ENCODE data around the gene OSCP1. TPM values are rescaled to one million over a fixed set of nuclear protein-coding genes. Genes with fewer than 3 reads are reported as not detected.

The OSCP1 gene
- total RNA-seq, 8 experiments from 2014 or later = 7.5 to 31.1 (median 24.6) TPM

GRCh38 chr1:36469163-36469562 is 18.9 kb upstream of the OSCP1 start:
- ATAC-seq (replicated peaks in 6 of 8) = no peak
- in situ Hi-C loops (cut with MboI; ENCODE audit: low pct_unique_long_range_greater_than_20kb in 2 of 9, low sequenced_read_pairs in 9 of 9, unreplicated experiment in 9 of 9) = no loop called here
- 13 to 100% (median 67%) methylated on average over 1 to 2 of the region's 2 CpGs; no CpG with 5 or more reads in 1 of the 10 experiments for whole genome bisulfite sequencing, 10 experiments
- Histone ChIP-seq H3K27ac (no peak overlapping the region), H3K4me1 (replicated peaks in 1 of 2) (peaks cover 20% of the 10 kb centered on the region in 2 donors), H3K4me3 (no peak overlapping the region)

- in situ Hi-C loops (cut with MboI; ENCODE audit: low pct_unique_long_range_greater_than_20kb in 2 of 9, low sequenced_read_pairs in 9 of 9, unreplicated experiment in 9 of 9) = no loop called here
- Histone ChIP-seq H3K27ac (no peak overlapping the region), H3K4me3 (no peak overlapping the region), H3K4me1 (replicated peaks in 1 of 2) (peaks cover 25 to 26% of the 10 kb centered on the region in 2 donors)
- no peak for ATAC-seq (replicated peaks in 6 of 8)
- 80 to 100% (median 91%) methylated on average over 1 to 8 of the region's 10 CpGs; no CpG with 5 or more reads in 3 of the 10 experiments for WGBS, 10 experiments
Measured at GRCh38 chr1:36467700-36468455, 17.6 kb upstream of the OSCP1 start.

DNA sequence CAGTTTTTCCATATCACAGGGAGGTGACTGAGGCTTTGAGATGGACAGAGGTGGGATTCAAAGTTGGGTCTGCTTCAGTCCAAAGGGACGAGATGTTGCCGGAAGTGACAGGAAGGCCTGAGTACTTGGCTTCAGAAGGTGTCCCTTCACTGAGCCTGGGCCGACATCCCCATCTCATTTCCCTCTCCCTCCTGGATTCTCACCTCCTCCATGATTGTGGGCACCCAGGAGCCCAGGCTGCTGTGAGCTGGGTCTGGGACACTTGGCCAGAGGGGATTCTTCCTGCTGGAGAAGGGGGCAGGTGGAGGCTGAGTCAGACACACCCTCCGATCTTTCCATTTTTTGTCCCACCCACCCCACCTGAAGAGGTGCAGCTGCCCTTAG is 16.8 kb upstream of the OSCP1 start:
- in situ Hi-C loops (cut with MboI; ENCODE audit: low pct_unique_long_range_greater_than_20kb in 2 of 9, low sequenced_read_pairs in 9 of 9, unreplicated experiment in 9 of 9) = no loop called here
- Histone ChIP-seq H3K4me1 (replicated peaks in 1 of 2) (peaks cover 20 to 22% of the 10 kb centered on the region in 2 donors), H3K27ac (no peak overlapping the region), H3K4me3 (no peak overlapping the region)
- no peak for ATAC-seq (replicated peaks in 6 of 8)
- 96 to 100% (median 100%) methylated on average over 1 to 4 of the region's 4 CpGs; no CpG with 5 or more reads in 4 of the 10 experiments for WGBS, 10 experiments

- no peak overlapping the region for H3K27ac ChIP-seq
- in situ Hi-C loops (cut with MboI; ENCODE audit: low pct_unique_long_range_greater_than_20kb in 2 of 9, low sequenced_read_pairs in 9 of 9, unreplicated experiment in 9 of 9) = no loop called here
- H3K4me3 ChIP-seq = no peak overlapping the region
- WGBS, 10 experiments = 50 to 100% (median 87%) methylated on average over 1 to 4 of the region's 12 CpGs; no CpG with 5 or more reads in 3 of the 10 experiments
- ATAC-seq (replicated peaks in 6 of 8) = no peak
- peaks cover 15 to 17% of the 10 kb centered on the region in 2 donors for H3K4me1 ChIP-seq (replicated peaks in 1 of 2)
Measured at GRCh38 chr1:36466370-36467026, 16.2 kb upstream of the OSCP1 start.

- H3K4me1 ChIP-seq (replicated peaks in 1 of 2) = peaks cover 13% of the 10 kb centered on the region in 2 donors
- peak in 2 of 8 experiments; percentile 38 to 53 for ATAC-seq (replicated peaks in 6 of 8)
- 0 to 76% (median 47%) methylated on average over 1 to 3 of the region's 4 CpGs; no CpG with 5 or more reads in 2 of the 10 experiments for WGBS, 10 experiments
- in situ Hi-C loops (cut with MboI; ENCODE audit: low pct_unique_long_range_greater_than_20kb in 2 of 9, low sequenced_read_pairs in 9 of 9, unreplicated experiment in 9 of 9) = no loop called here
- no peak overlapping the region for H3K27ac ChIP-seq
- no peak overlapping the region for H3K4me3 ChIP-seq
Measured at GRCh38 chr1:36465731-36466369, 15.6 kb upstream of the OSCP1 start.

- Histone ChIP-seq H3K4me3 (peak overlapping the region; percentile 83 to 99 (median 96)), H3K27ac (peak overlapping the region; percentile 89 to 93), H3K4me1 (replicated peaks in 1 of 2) (peaks cover 13% of the 10 kb centered on the region in 2 donors)
- in situ Hi-C loops (cut with MboI; ENCODE audit: low pct_unique_long_range_greater_than_20kb in 2 of 9, low sequenced_read_pairs in 9 of 9, unreplicated experiment in 9 of 9) = no loop called here
- peak; percentile 45 to 76 (median 72) for ATAC-seq (replicated peaks in 6 of 8)
- 17 to 89% (median 47%) methylated on average over 2 to 9 of the region's 13 CpGs for WGBS, 10 experiments
Measured at GRCh38 chr1:36464605-36465393, 14.5 kb upstream of the OSCP1 start.

DNA sequence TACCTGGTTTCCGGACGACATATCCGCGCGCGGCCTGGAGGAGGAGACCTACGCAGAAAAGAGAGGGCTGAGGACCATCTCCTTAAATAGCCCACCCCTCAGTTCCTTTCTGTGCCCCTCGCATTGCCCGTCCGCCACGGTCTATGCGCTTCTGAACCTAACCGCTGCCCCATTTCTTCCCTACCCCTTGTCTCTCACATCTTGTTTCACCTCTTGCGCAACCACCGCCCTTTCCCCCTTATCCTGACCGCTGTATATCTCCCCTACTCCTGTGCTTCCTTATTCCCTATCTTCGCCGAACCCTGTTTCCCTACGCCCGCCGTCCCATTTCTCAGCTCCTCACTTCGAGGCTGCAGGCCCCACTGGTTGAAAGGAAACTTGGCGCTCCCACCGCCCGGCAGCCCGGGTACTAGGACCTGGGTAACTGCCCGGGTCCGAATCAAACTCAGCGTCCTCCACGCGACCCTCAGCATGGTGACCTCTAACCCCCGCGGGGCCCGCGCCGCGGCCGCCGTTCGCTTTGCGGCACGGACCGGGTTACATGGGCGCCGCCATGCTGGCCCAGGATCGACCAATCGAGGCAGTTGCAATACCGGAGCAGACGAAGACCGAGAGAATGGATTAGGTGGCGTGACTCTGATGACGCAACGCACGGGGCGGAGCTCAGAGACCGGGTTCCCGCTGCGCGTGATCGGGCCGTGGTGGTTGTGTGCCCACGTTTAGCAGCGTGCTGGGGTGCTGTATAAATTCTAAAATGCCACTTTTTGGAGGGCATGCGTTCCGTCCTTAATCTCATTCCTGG is 13.8 kb upstream of the OSCP1 start, which contains the start of gene MRPS15:
TSS of gene MRPS15 (minus strand) at position 582 of the 802 bp plus-strand sequence. CDS start at position 473, 109 bp downstream.
- WGBS, 10 experiments = 0 to 11% (median 0%) methylated on average over 3 to 47 of the region's 65 CpGs; no CpG with 5 or more reads in 1 of the 10 experiments
- Histone ChIP-seq H3K27ac (peak within 1 kb of the TSS; percentile 89 to 93), H3K4me1 (replicated peaks in 1 of 2) (peaks cover 13% of the 10 kb centered on the region in 2 donors), H3K4me3 (peak within 1 kb of the TSS; percentile 83 to 99 (median 96))
- peak; percentile 83 to 96 (median 90) for ATAC-seq (replicated peaks in 6 of 8)
- in situ Hi-C loops (cut with MboI; ENCODE audit: low pct_unique_long_range_greater_than_20kb in 2 of 9, low sequenced_read_pairs in 9 of 9, unreplicated experiment in 9 of 9) = no loop called here

DNA sequence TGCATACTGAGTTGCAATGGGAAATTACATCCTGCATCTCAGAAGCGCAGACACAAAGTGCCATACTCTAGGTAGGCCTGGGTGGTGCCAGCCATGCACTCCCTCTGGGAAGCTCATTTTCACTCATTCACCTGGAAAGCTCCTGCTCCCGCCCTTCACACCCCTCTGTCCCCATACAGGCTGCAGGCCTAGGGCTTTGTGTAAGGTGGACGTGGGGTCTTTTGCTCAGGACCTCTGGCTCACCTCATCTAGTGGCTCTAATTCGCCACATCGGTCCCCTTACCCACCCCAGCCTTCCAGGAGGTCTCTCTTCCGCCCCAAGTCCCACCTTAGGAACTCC is 13.2 kb upstream of the OSCP1 start:
- Histone ChIP-seq H3K4me1 (replicated peaks in 1 of 2) (peaks cover 13% of the 10 kb centered on the region in 2 donors), H3K4me3 (peak overlapping the region; percentile 83 to 99 (median 96)), H3K27ac (peak overlapping the region; percentile 89 to 93)
- 0 to 100% (median 8%) methylated on average over 1 to 4 of the region's 6 CpGs; no CpG with 5 or more reads in 4 of the 10 experiments for WGBS, 10 experiments
- in situ Hi-C loops (cut with MboI; ENCODE audit: low pct_unique_long_range_greater_than_20kb in 2 of 9, low sequenced_read_pairs in 9 of 9, unreplicated experiment in 9 of 9) = no loop called here
- ATAC-seq (replicated peaks in 6 of 8) = no peak

- in situ Hi-C loops (cut with MboI; ENCODE audit: low pct_unique_long_range_greater_than_20kb in 2 of 9, low sequenced_read_pairs in 9 of 9, unreplicated experiment in 9 of 9) = no loop called here
- Histone ChIP-seq H3K27ac (no peak overlapping the region), H3K4me3 (no peak overlapping the region), H3K4me1 (replicated peaks in 1 of 2) (peaks cover 5 to 6% of the 10 kb centered on the region in 2 donors)
- 80 to 95% (median 86%) methylated on average over 1 to 3 of the region's 3 CpGs; no CpG with 5 or more reads in 3 of the 10 experiments for WGBS, 10 experiments
- peak in 1 of 8 experiments; percentile 63 for ATAC-seq (replicated peaks in 6 of 8)
Measured at GRCh38 chr1:36458910-36459309, 8.7 kb upstream of the OSCP1 start.

DNA sequence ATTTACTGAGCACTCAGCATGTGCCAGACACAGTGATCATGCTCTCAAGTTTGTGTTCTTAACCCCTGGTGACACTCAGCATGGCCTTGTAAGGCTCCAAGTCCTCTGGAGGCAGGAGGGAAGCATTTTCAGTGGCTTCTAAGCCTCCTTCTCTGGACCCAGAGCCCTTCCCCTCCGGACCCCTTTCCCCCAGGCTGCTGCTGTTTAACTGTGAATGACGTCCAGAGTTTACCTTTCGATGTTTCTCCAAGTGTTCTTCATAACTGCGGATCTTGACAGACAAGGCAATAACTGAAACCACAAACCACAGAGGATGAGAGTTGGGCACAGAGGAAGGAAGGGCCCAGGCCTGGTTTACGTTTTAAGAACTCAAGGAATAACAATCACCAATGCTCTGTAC is 7.4 kb upstream of the OSCP1 start:
- H3K27ac ChIP-seq = no peak overlapping the region
- in situ Hi-C loops (cut with MboI; ENCODE audit: low pct_unique_long_range_greater_than_20kb in 2 of 9, low sequenced_read_pairs in 9 of 9, unreplicated experiment in 9 of 9) = no loop called here

GRCh38 chr1:36456391-36456928 is 6.2 kb upstream of the OSCP1 start:
- Histone ChIP-seq H3K4me3 (no peak overlapping the region), H3K4me1 (replicated peaks in 1 of 2) (no peaks in the 10 kb centered on the region), H3K27ac (no peak overlapping the region)
- ATAC-seq (replicated peaks in 6 of 8) = no peak
- in situ Hi-C loops (cut with MboI; ENCODE audit: low pct_unique_long_range_greater_than_20kb in 2 of 9, low sequenced_read_pairs in 9 of 9, unreplicated experiment in 9 of 9) = no loop called here

More for the DNA sequence above, 7.4 kb upstream of the OSCP1 start:
- Histone ChIP-seq H3K4me3 (no peak overlapping the region), H3K4me1 (replicated peaks in 1 of 2) (no peaks in the 10 kb centered on the region)
- no peak for ATAC-seq (replicated peaks in 6 of 8)
- WGBS, 10 experiments = 50 to 100% (median 84%) methylated on average over 1 to 5 of the region's 5 CpGs; no CpG with 5 or more reads in 3 of the 10 experiments

DNA sequence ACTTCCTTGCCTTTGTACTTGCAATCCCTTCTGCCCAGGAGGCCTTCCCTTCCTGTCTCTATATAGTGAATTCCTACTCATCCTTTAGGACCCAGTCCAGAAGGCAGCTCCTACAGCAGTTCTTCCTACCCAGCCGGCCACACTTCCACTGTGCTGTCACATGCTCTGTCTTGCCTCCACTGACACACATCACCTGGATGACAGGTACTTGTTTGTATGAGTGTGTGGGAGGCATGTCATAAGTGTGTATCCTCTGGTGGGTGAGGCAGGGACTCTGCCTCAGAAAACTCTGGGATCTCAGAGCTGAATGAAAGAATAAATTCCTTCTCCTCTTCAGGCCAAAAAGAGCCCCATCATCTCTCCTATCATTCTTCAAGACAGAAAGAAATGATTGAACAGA is 5.1 kb upstream of the OSCP1 start:
- in situ Hi-C loops (cut with MboI; ENCODE audit: low pct_unique_long_range_greater_than_20kb in 2 of 9, low sequenced_read_pairs in 9 of 9, unreplicated experiment in 9 of 9) = no loop called here
- WGBS, 10 experiments = 63 to 100% (median 91%) methylated on average over 1 of the region's 1 CpG; no CpG with 5 or more reads in 4 of the 10 experiments
- H3K4me3 ChIP-seq = no peak overlapping the region
- peaks cover 5 to 6% of the 10 kb centered on the region in 2 donors for H3K4me1 ChIP-seq (replicated peaks in 1 of 2)
- H3K27ac ChIP-seq = no peak overlapping the region
- no peak for ATAC-seq (replicated peaks in 6 of 8)

All from motor neuron (in vitro differentiated cells).